K562 (cell line): ENCODE data around the gene QKI. TPM values are rescaled to one million over a fixed set of nuclear protein-coding genes. Genes with fewer than 3 reads are reported as not detected.

Source experiments
- ATAC-seq: fragments of 200-7000 bp; cut with Tn5 transposase; 3 replicates; pipeline ENCODE4 v1.9.1; 2020; ENCODE audit warnings: moderate library complexity
- BruUV-seq: library from RNA; stranded (reverse); fragments of 400-500 nt; replicated peaks from 2 replicates; lab custom pipeline; 2021; lab: Mats Ljungman, UMichigan
- CTCF ChIA-PET: fragments of 300-600 bp; formaldehyde crosslinking; extraction: SDS; loops from one replicate; lab custom pipeline; 2021; ENCODE audit warnings: low intra/inter-chr PET ratio; lab: Yijun Ruan, JAX
- POLR2A ChIA-PET: fragments of 300-600, 350-650 bp; sonication (Branson Sonifier 250); formaldehyde crosslinking; extraction: SDS; loops from one replicate; lab custom pipeline; 2021; ENCODE audit warnings: antibody characterized with exemption, inconsistent platforms; lab: Yijun Ruan, JAX
- DNase-seq, 4 experiments: peaks; one replicate each; pipeline versions ENCODE4 v3.0.0 to v3.0.0-alpha.2; 2011 to 2018; ENCODE audit warnings: low spot score in 3 of 4, mixed read lengths in 3 of 4; ENCODE audit errors: extremely low read depth in 1 of 4
- FAIRE-seq: peaks from 2 replicates; lab custom pipeline; 2011; peaks lifted over from hg19 to GRCh38; lab: Jason Lieb, UNC
- H2AFZ ChIP-seq: 2 replicates; pipeline ENCODE4 v1.6.0; 2011; ENCODE audit warnings: low read depth, low read length, control low read depth, inconsistent platforms
- H3K27ac ChIP-seq: fragments of 200-600 bp; 3 replicates; pipeline ENCODE4 v1.8.0; 2011; ENCODE audit warnings: low read depth, mild to moderate bottlenecking, control low read depth, inconsistent platforms, low read length, moderate library complexity, mixed read lengths; ENCODE audit errors: extremely low read depth
- H3K27me3 ChIP-seq, 2 experiments: fragments of 300-600 bp in 1 of 2; 2 replicates in 1 of 2; 3 replicates in 1 of 2; pipeline versions ENCODE4 v1.6.0 to v1.8.0; 2011; ENCODE audit warnings: inconsistent platforms in 2 of 2, low read length in 2 of 2, mild to moderate bottlenecking in 1 of 2, mixed read lengths in 1 of 2, moderate library complexity in 1 of 2; ENCODE audit not compliant: control insufficient read depth in 2 of 2, insufficient read depth in 2 of 2
- H3K36me3 ChIP-seq: fragments of 300-600 bp; 3 replicates; pipeline ENCODE4 v1.8.0; 2011; ENCODE audit warnings: mild to moderate bottlenecking, low read length, inconsistent platforms; ENCODE audit not compliant: control insufficient read depth, insufficient read depth
- H3K4me1 ChIP-seq, 2 experiments: fragments of 200-600 bp in 1 of 2; replicated peaks in 1 of 2; 2 replicates in 1 of 2; 3 replicates in 1 of 2; pipeline versions ENCODE4 v1.5.1 to v1.8.0; 2011; ENCODE audit warnings: inconsistent platforms in 2 of 2, low read length in 2 of 2, mild to moderate bottlenecking in 1 of 2, mixed read lengths in 1 of 2, moderate library complexity in 1 of 2; ENCODE audit not compliant: control insufficient read depth in 2 of 2, insufficient read depth in 2 of 2
- H3K4me2 ChIP-seq: 2 replicates; pipeline ENCODE4 v1.6.1; 2011; ENCODE audit warnings: low read length, control low read depth, inconsistent platforms, mixed read lengths; ENCODE audit not compliant: insufficient read depth
- H3K4me3 ChIP-seq: fragments of 200-600 bp; sonication (generic), shearing (Covaris generic); 2 replicates; pipeline ENCODE4 v1.5.1; 2016; ENCODE audit warnings: control low read depth, inconsistent platforms
- H3K79me2 ChIP-seq: fragments of 200-600 bp; 3 replicates; pipeline ENCODE4 v1.8.0; 2011; ENCODE audit warnings: low read length, inconsistent platforms; ENCODE audit not compliant: control insufficient read depth, insufficient read depth
- H3K9ac ChIP-seq, 2 experiments: 2 replicates each; pipeline versions ENCODE4 v1.6.0 to v1.6.1; 2011; ENCODE audit warnings: low read depth in 2 of 2, low read length in 2 of 2, control low read depth in 1 of 2, inconsistent platforms in 1 of 2, mild to moderate bottlenecking in 1 of 2, mixed read lengths in 1 of 2; ENCODE audit not compliant: insufficient read depth in 1 of 2
- H3K9me1 ChIP-seq: one replicate; pipeline ENCODE4 v1.6.0; 2011; ENCODE audit warnings: inconsistent platforms, mild to moderate bottlenecking, low read length, moderate library complexity; ENCODE audit not compliant: control insufficient read depth, insufficient read depth
- H3K9me3 ChIP-seq: replicated peaks from 2 replicates; pipeline ENCODE4 v1.5.1; 2011; ENCODE audit warnings: low read depth, low read length, inconsistent platforms; ENCODE audit not compliant: control insufficient read depth, insufficient read depth
- H4K20me1 ChIP-seq: replicated peaks from 2 replicates; pipeline ENCODE4 v1.6.1; 2011; ENCODE audit warnings: low read length, inconsistent platforms, mixed read lengths; ENCODE audit not compliant: control insufficient read depth, insufficient read depth
- CBFA2T2 ChIP-seq: fragments of 450-650 bp; conservative IDR thresholded peaks from 2 replicates; pipeline ENCODE4 v1.6.1; 2017; ENCODE audit warnings: mild to moderate bottlenecking
- HDAC1 ChIP-seq, 2 experiments: fragments of 450-650 bp; IDR thresholded peaks; 2 replicates each; pipeline ENCODE4 v1.6.1; 2016 to 2017; ENCODE audit warnings: inconsistent platforms in 1 of 2, mild to moderate bottlenecking in 1 of 2, moderate library complexity in 1 of 2
- HDAC3 ChIP-seq: fragments of 450-650 bp; IDR thresholded peaks from 2 replicates; pipeline ENCODE4 v1.6.1; 2018; ENCODE audit warnings: borderline replicate concordance, mild to moderate bottlenecking, moderate library complexity; ENCODE audit not compliant: partially characterized antibody
- PCBP1 ChIP-seq: fragments of 200-400 bp; formaldehyde crosslinking; IDR thresholded peaks from 2 replicates; pipeline ENCODE4 v1.6.1; 2018; ENCODE audit warnings: mild to moderate bottlenecking, low read depth, low read length; ENCODE audit not compliant: poor library complexity, severe bottlenecking
- PRPF4 ChIP-seq: fragments of 200-400 bp; formaldehyde crosslinking; IDR thresholded peaks from one replicate; pipeline ENCODE4 v1.6.1; 2017; ENCODE audit warnings: low read length, low read depth, mild to moderate bottlenecking; ENCODE audit not compliant: insufficient read depth, poor library complexity, severe bottlenecking
- ZBTB17 ChIP-seq: fragments of 450-650 bp; formaldehyde crosslinking; IDR thresholded peaks from 2 replicates; pipeline ENCODE4 v1.4.0; 2020; ENCODE audit warnings: mild to moderate bottlenecking
- WGBS: fragments of 100-300 bp; shearing (Covaris generic); methylation state at CpG from one replicate; pipeline ENCODE4 v1.1.6; 2016; ENCODE audit warnings: low coverage, mixed read lengths; ENCODE audit not compliant: insufficient coverage; ENCODE audit errors: missing lambda C conversion rate; 5-methylcytosine and 5-hydroxymethylcytosine counted together
- in situ Hi-C: fragments of 300-500 bp; cut with MboI; formaldehyde crosslinking; loops from 4 replicates; pipeline ENCODE4 v1.15.0; 2018; ENCODE audit warnings: inconsistent platforms, mixed read lengths
- intact Hi-C: fragments of 100-400 bp; cut with micrococcal nuclease; formaldehyde crosslinking; loops from 2 replicates; pipeline ENCODE4 v1.14.2; 2022
- polyA plus RNA-seq, 8 experiments: library from polyadenylated mRNA; depleted of rRNA in 4 of 8; stranded (reverse) in 5 of 8; unstranded in 3 of 8; fragments of >200 nt; fragmentation: Nextera tagmentation in 2 of 8; fragmentation: Illumina TruSeq in 1 of 8; extraction: Ambion mirVana in 2 of 8; extraction: Trizol in 1 of 8; gene quantifications; 2 replicates each; pipeline versions ENCODE4 v1.2.1 to v1.2.3, GENCODE V29; 2011 to 2014; ENCODE audit warnings: inconsistent platforms in 1 of 8, missing spikeins in 1 of 8
- total RNA-seq, 7 experiments: library from RNA; depleted of rRNA in 6 of 7; stranded (reverse); fragments of >200 nt in 6 of 7; fragmentation: Illumina TruSeq in 2 of 7; extraction: Trizol in 2 of 7; gene quantifications; 2 replicates each; pipeline versions ENCODE4 v1.2.1 to v1.2.3, GENCODE V29; 2011 to 2021; ENCODE audit warnings: low replicate concordance in 1 of 7
- TF ChIP-seq, protein P1 (sequence below): fragments of 450-650 bp; conservative IDR thresholded peaks from 2 replicates; pipeline ENCODE4 v1.6.1; 2016; ENCODE audit warnings: missing genetic modification characterization, low read depth, mild to moderate bottlenecking, control low read depth, missing compliant biosample characterization
- TF ChIP-seq, protein P2 (sequence below): sonication (generic); formaldehyde crosslinking; IDR thresholded peaks from 2 replicates; pipeline ENCODE4 v1.8.0; 2022; ENCODE audit warnings: mild to moderate bottlenecking, missing genetic modification reagents
- TF ChIP-seq, protein P3 (sequence below): sonication (generic); formaldehyde crosslinking; IDR thresholded peaks from 2 replicates; pipeline ENCODE4 v1.8.1; 2023; ENCODE audit warnings: mild to moderate bottlenecking, missing genetic modification reagents

The QKI gene
- total and polyA plus RNA-seq, 9 of the 15 experiments (the other 6 are each of a cell fraction or from before 2014, with no cell fraction given): 20.4 to 215 (median 123) TPM

DNA sequence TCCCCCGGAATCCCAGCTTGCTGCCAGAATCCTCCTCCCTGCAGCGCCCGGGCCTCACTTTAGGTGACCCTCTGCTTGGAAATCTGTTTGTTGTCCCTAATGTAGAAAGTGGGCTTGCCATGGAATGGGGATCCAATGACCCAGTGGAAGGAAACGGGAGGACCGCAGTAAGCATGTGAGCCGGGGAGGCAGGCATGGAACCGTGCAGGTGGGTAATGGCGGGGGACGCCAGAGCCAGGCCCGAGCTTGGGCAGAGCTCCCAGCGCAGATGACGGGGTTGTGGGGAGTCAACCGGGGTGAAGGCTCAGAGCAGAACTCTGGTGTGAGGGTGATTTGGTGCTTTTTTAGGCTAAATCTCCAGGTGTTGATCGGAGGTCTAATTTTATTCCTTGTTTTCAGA lies 188.3 kb downstream of the QKI start:
- in situ Hi-C loops: no loop called here
- ChIA-PET POLR2A (interaction anchor here (0.7 kb wide), 1 partner anchor 43 kb away, joined by 3 read pairs; no protein-coding TSS in a partner anchor), CTCF (no interaction called here)
- FAIRE-seq (no peak), DNase-seq (no peak), ATAC-seq (no peak)
- no peaks in the 10 kb centered on the region for H4K20me1 ChIP-seq
- no peaks in the 10 kb centered on the region for H3K79me2 ChIP-seq
- no peaks in the 10 kb centered on the region for H3K9me1 ChIP-seq
- BruUV-seq: no TSS peak
- 70% methylated on average over 14 of the region's 14 CpGs for WGBS
- TF ChIP-seq, protein P1, sequence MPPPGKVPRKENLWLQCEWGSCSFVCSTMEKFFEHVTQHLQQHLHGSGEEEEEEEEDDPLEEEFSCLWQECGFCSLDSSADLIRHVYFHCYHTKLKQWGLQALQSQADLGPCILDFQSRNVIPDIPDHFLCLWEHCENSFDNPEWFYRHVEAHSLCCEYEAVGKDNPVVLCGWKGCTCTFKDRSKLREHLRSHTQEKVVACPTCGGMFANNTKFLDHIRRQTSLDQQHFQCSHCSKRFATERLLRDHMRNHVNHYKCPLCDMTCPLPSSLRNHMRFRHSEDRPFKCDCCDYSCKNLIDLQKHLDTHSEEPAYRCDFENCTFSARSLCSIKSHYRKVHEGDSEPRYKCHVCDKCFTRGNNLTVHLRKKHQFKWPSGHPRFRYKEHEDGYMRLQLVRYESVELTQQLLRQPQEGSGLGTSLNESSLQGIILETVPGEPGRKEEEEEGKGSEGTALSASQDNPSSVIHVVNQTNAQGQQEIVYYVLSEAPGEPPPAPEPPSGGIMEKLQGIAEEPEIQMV (tag): no peak
- TF ChIP-seq HDAC3 (no peak), PRPF4 (no peak), ZBTB17 (CRISPR knock-in tag) (no peak), PCBP1 (no peak), HDAC1 (IDR thresholded peaks at IDR 0.05) (no peak), CBFA2T2 (no peak)
- TF ChIP-seq, protein P2, sequence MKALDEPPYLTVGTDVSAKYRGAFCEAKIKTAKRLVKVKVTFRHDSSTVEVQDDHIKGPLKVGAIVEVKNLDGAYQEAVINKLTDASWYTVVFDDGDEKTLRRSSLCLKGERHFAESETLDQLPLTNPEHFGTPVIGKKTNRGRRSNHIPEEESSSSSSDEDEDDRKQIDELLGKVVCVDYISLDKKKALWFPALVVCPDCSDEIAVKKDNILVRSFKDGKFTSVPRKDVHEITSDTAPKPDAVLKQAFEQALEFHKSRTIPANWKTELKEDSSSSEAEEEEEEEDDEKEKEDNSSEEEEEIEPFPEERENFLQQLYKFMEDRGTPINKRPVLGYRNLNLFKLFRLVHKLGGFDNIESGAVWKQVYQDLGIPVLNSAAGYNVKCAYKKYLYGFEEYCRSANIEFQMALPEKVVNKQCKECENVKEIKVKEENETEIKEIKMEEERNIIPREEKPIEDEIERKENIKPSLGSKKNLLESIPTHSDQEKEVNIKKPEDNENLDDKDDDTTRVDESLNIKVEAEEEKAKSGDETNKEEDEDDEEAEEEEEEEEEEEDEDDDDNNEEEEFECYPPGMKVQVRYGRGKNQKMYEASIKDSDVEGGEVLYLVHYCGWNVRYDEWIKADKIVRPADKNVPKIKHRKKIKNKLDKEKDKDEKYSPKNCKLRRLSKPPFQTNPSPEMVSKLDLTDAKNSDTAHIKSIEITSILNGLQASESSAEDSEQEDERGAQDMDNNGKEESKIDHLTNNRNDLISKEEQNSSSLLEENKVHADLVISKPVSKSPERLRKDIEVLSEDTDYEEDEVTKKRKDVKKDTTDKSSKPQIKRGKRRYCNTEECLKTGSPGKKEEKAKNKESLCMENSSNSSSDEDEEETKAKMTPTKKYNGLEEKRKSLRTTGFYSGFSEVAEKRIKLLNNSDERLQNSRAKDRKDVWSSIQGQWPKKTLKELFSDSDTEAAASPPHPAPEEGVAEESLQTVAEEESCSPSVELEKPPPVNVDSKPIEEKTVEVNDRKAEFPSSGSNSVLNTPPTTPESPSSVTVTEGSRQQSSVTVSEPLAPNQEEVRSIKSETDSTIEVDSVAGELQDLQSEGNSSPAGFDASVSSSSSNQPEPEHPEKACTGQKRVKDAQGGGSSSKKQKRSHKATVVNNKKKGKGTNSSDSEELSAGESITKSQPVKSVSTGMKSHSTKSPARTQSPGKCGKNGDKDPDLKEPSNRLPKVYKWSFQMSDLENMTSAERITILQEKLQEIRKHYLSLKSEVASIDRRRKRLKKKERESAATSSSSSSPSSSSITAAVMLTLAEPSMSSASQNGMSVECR (CRISPR knock-in tag): no peak
- TF ChIP-seq, protein P3, sequence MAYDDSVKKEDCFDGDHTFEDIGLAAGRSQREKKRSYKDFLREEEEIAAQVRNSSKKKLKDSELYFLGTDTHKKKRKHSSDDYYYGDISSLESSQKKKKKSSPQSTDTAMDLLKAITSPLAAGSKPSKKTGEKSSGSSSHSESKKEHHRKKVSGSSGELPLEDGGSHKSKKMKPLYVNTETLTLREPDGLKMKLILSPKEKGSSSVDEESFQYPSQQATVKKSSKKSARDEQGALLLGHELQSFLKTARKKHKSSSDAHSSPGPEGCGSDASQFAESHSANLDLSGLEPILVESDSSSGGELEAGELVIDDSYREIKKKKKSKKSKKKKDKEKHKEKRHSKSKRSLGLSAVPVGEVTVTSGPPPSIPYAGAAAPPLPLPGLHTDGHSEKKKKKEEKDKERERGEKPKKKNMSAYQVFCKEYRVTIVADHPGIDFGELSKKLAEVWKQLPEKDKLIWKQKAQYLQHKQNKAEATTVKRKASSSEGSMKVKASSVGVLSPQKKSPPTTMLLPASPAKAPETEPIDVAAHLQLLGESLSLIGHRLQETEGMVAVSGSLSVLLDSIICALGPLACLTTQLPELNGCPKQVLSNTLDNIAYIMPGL (CRISPR knock-in tag): no peak
- H3K9me3 ChIP-seq: no peaks in the 10 kb centered on the region
- no peaks in the 10 kb centered on the region for H3K4me1 ChIP-seq
- H3K4me3 ChIP-seq: no peak overlapping the region
- H3K36me3 ChIP-seq: no peaks in the 10 kb centered on the region
- H3K4me2 ChIP-seq: no peak overlapping the region
- H3K9ac ChIP-seq: no peak overlapping the region
- no peak overlapping the region for H3K27ac ChIP-seq
- H3K27me3 ChIP-seq: peaks cover 0 to 6% of the 10 kb centered on the region in 2 experiments; a peak in 1 of 5 replicates
- H2AFZ ChIP-seq: 0 out of 2 replicates have a peak overlapping the region, but pooled peaks have one; percentile 7
- intact Hi-C loops: no loop called here
